Mucosa of descending colon (tissue), 3 donors: ENCODE results near the gene GTF2IRD1. TPM values are rescaled to one million over a fixed set of nuclear protein-coding genes. Genes with fewer than 3 reads are reported as not detected.

Source experiments
- total RNA-seq, 3 donors: library from RNA; stranded (reverse); fragmentation: NEBNext Ultra II Directional in 2 of 3; extraction: Animal tissue kit (Norgen Biotek cat#: 25700) in 2 of 3; gene quantifications; one replicate each; pipeline versions ENCODE4 v1.2.1 to v1.2.4, GENCODE V29; 2021 to 2023
- donor health status: DM: no; HTN: no; CAD: no; lungs with moderate emphysema.
- donor health status: DM: no; HTN: no; CAD: no.
- donor health status: DM: no; HTN: yes; CAD: no.

The GTF2IRD1 gene
- total RNA-seq, 3 donors from 2014 or later = 10.5 to 30.7 (median 12.7) TPM

Other genes with a start within 250 kb of the GTF2IRD1 start
- 1 to 10 TPM; 3.1 to 8.1 (median 6.9) TPM for gene LAT2, start 243.9 kb upstream of the GTF2IRD1 start, total RNA-seq
- 10 to 100 TPM; 14.8 to 23.7 (median 15.9) TPM for gene RFC2, start 199.5 kb upstream of the GTF2IRD1 start, total RNA-seq
- gene CLIP2, start 164.5 kb upstream of the GTF2IRD1 start, total RNA-seq = 10 to 100 TPM; 57.6 to 77.7 (median 67.1) TPM
- 100 to 1,000 TPM; 111 to 220 (median 130) TPM for gene GTF2I, start 203.8 kb downstream of the GTF2IRD1 start, total RNA-seq